Brain pericyte (primary cell): ENCODE measurements around the gene PPP2R5D.

Source experiments
- DNase-seq: peaks from one replicate; pipeline ENCODE4 v3.0.0-alpha.2; 2012; ENCODE audit warnings: low read depth, low spot score

The PPP2R5D gene

DNA sequence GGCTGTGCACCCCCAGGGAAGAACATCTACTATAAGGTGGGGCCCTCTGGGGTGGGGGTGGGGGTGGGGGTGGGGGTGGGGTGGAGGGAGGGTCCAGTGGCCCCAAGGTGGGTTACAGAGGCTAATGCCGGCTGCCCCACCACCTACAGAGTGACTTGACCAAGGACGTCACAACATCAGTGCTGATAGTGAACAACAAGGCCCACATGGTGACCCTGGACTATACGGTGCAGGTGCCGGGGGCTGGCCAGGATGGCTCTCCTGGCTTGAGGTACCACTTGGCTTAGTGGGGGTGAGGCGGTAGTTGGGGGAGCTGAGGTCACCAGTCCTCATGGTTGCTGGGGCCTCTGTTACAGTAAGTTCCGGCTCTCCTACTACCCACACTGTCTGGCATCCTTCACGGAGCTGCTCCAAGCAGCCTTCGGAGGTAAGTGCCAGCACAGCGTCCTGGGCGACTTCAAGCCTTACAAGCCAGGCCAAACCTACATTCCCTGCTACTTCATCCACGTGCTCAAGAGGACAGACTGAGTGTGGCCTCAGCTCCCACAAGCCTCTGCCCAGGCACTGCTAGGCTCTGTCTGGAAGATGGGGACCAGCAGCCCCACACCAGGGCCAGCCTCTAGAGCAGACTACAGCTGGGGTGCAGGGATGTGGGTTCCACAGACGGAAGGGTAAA, 21.1 kb upstream of the PPP2R5D start:
- DNase-seq, result no peak

DNA sequence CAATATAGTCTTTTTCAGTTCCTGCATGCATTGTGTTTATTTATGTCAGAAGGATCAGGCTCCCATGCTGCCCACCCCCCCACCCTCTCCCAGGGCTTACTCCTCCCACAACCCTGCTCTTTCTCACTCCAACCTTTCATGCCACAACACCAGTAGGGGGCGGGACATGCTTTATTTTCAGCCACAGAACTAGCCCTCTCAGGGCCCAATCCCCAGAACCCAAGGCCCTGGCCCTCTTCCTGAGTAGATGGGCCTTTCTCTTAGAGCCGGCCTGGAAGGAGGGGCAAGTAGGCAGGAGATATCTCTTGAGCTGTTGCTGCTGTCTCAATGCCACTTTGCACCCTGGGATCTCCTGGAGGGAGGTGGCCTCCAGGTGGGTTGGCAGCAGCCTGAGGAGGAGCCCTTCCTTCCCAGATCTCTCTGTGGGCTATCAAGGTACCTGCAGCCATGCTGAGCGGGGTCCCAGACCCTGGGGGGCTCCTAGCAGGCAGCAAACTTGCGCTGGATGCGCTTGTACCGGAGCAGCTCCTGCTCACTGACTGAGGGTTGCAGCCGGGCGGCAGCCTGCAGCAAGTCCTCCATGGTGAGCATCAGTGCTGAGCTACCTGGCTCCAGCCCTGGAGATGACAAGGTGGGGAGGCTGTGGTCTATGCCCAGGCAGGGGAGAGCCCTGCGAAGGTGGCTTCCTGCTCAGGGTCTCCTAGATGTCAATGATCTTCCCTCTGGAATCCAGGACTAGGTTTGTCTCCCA, 20.3 kb upstream of the PPP2R5D start:
- DNase-seq, result no peak

DNA sequence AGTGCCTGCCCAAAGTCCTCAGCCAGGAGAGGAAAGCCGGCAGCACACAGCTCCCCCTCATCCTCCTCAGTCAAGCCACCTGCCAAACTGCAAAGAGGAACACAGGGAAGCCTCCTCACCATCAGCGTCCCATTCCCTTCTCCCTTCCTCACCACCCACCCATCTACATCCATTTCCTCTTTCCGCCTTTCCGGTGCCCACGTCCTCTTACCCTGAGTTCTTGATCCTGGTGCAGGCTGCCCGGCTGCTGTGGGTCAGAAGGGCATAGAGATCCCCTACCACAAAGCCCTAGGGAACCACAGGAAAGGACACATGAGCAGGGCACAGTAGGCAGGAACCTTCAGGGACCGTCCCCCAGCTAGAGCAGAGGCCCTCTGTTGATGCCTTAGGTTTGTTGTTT, 17.8 kb upstream of the PPP2R5D start:
- no peak for DNase-seq

DNA sequence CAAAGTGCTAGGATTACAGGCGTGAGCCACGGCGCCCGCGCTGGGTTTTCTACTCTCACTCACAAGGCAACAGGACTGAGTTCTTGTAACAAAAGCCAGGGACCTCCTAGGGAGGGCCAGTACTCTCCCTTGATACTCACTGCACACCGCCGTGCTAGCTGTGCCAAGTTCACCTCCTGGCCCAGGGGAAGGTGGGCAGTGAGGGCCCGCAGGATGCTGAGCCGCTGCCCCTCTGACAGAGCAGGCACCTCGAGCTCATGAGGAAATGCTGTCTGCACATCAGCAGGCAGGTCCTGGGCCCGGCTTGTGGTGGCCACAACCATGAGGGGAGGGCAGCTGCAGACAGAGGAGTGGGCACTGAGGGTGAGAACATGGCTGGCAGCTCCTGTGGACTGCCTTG, 17.1 kb upstream of the PPP2R5D start:
- no peak for DNase-seq

DNA sequence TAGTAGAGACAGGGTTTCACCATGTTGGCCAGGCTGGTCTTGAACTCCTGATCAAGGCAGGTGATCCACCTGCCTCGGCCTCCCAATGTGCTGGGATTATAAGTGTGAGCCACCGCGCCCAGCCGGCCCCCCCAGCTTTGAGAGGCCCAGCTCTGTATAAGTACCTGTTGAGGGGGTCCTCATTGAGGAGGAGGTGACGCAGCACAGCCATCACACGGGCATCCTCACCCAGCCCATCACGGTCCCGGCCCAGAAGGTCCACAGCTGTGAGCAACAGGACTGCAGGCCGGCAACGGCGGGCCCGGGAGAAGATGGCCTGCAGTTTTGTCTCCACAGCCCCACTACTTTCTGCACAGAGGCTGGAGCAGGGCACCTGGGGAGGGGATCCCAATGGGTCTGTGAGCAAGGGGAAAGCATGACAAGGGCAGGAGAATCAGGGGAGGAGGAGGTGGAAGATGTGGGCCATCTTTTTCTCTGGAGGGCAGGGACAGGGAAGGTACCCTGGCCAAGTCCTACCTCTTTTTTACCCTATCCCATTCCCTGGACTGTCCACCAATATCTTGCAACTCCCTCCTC, 16.2 kb upstream of the PPP2R5D start:
- DNase-seq, result no peak

DNA sequence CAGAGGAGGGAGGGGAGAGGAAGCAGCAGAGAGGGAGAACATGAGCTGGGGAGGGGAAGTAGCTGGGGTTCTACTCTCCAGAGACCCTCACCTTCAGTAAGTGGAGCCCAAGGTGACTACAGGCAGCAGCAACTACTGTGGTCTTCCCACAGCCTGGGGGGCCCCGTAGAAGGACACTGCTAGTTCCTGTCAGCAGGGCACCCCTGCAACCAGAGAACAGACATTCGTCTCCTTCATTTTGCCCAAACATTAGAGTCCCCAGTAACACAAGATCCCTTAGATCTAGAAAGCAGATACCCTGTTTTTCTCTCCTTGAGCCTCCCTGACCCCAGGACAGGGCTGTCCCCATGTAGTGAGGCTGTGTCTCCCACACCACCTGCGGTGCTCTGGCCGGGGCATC, 15.6 kb upstream of the PPP2R5D start:
- DNase-seq, result no peak

DNA sequence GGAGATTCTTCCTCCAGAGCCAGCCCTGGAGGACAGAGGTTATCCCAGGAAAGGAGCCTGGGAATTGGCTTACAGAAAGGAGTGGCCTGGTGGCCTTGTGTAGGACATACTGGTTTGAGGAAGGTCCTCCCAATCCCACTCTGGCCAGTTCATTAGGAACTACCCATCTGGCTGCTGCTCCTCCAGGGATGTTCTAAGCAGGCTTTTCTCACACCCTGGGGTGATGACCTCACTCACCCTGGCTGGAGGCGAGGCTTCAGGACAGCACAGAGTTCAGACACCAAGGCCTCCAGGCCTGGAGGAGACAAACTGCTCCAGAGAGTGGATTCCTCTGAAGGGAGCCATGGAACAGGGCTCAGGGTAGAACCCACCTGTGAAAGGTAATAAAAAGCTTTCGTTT, 14.9 kb upstream of the PPP2R5D start:
- DNase-seq, result no peak

DNA sequence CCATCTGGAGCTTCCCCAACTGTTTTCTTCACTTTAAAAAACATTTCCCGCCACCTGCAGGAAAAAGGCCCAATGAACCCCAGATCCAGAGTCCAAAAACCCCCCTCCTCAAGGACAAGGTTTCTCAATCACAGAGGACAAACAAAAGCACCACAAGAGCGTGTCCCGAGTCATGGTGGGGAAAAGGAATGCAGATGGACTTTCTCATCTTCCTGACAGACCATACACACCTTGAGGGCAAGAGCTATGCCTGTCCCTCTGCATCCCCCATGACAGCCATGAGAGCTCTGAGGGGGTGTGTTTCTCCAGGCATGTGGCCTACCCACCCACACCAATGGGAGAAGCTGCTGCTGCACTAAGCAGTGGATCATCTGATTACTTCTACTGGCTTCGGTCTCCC, 14.4 kb upstream of the PPP2R5D start:
- DNase-seq, result no peak

DNA sequence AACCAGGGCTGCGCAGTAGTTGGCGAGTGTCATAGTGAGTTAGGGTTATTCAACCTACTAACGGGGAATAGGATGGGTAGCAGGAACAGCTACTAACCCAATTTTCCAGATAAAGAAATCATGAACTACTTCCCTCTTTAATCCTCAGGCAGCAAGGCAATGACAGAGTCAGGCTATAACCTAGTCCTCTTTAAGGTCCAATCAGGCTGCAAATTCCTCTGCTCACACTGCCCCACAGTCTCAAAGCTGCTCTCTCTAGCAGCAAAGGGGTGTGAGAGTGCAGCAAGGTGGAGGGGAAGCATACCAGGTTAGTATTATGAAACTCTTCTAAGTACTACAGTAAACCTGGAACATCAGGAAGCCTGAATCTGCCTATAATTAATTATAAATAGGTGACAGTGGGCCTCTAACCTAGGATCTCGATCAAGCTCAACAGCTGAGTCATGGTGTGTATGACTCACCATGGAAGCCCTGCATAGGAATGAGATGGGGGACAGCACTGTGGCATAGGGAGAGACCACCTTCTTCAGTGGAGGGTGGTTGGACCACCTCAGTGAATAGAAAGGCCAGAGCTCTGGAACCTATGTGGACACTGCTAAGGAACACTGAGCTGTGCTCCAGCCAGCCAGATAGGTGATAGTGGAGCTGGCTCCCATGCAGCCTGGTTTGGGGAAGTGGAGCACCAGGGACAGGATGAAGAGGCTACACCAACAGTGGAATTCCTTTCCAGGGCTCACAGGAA, 13.3 kb upstream of the PPP2R5D start:
- DNase-seq, result no peak

DNA sequence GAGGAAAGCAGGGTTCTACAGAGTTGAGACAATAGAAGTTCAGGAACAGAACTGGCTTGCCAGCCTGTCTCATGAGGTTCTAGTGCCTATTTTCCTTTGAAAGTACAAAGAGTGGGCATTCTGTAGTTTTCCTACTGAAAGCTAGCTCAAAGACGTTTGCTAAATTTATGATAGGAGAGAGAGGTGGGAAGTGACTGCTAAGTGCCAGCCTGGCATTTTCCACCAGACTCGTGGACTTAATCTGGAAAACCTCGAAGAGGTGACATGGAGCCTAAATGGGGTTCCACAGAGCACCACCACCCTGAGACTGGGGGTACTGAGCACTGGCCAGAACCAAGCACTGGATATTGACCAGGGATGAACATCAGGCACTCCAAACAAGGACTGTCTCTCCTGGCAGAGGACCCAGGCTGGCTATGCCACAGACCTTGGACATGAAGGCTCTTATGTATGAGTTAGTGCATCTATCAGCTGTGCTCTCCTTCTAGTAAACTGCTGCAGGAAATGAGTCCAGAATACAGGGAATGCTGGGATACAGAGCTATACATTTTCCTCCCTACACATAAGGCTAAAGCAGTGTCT, 12.5 kb upstream of the PPP2R5D start:
- DNase-seq, result no peak

DNA sequence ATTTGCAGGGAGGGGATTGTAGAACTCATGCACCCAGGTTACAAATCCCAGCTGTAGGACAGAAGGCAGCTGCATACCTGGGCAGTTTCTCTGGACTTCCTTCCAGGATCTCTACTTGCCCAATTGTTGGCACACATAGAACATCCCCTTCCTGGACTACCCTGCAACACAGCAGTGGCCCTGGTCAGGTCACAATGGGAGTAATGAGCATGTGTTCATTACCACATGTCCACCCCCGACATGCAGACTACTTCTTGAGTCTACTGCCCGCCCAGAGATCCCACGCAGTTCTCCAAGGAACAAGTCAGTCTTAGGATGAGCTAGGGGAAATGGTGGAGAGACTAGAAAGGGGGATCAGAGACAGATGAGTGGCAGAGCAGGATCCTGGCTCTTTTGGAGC, 10.4 kb upstream of the PPP2R5D start:
- no peak for DNase-seq

DNA sequence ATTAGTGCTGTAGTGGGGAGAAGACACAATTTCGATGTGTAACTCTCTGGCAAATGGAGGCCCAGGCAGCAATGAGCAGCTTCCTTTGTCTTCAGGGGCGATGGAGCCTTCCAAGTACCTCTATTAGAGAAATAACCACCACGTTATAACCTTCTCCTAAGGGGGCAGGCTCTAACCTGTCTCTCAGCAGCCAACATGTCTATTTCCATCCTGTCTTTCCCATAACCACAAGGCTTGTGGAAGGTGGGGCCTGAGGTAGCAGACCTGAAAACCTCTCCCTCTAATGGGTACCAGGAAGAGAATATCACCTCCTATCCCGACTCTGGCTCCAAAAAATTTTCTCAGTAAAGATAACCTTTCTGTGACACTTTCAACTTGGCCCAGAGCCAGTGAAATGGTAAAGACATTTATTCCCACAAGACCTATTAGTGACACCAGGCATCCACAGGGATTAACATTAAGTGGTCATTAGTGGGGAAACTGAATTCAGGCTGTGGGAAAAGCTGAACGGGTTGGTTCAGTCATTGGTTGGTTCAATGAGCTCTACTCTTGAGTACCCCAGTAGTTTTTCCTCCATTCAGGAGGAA, 9.4 kb upstream of the PPP2R5D start:
- DNase-seq, result no peak

DNA sequence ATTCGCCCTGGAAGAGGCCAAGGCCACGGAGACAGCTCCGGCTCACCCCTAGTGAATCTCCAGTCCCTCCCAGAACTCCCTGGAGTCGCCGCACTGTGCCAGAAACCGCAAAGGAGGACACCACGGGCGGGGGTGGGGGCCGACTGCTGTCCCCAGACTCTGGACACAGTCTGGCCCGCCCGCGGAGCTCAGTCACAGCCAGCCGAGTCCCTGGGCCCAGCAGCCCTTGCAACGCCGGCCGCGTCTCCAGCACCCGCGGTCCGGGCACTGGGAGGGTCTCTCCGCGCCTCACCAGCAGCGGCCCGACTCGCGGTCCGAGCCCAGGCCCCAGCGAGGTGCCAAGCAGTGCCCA, 5.9 kb upstream of the PPP2R5D start:
- DNase-seq, result no peak

DNA sequence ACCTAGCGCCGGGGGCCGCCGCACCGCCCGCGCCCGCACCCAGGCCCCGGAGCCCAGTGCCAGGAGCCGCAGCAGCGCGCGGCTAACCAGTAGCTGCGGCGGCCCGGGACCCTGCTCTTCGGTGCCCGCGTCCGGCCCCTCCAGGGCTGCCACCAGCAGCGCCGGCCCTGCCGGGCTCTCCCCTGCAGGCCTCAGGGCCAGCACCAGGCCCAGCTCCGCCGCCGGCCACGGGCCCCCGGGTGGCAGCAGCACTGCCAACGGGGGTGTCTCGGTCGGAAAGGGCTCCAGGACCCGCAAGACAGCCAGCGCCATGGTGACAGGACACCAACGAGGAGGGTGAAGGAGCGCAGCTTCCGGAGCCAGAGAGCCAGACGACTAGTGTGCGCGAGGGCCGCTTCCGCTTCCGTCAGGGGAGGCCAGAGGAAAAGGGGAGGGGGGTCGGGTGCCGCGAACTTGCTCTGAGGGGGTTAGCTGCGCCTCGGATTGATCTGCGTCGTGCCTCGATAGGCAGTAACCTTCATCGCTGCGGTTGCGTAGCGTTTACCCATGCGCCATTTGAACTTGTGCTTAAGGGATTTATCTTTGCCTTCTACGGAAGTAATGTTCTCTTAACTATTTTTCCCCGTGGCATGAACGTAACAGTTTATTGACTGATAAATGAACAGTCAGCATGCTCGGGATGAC, 5.4 kb upstream of the PPP2R5D start, which contains the start of gene PEX6:
TSS of gene PEX6 (minus strand) at position 343 of the 684 bp plus-strand sequence. CDS start at position 312, 31 bp downstream.
- peak; percentile 58 for DNase-seq

DNA sequence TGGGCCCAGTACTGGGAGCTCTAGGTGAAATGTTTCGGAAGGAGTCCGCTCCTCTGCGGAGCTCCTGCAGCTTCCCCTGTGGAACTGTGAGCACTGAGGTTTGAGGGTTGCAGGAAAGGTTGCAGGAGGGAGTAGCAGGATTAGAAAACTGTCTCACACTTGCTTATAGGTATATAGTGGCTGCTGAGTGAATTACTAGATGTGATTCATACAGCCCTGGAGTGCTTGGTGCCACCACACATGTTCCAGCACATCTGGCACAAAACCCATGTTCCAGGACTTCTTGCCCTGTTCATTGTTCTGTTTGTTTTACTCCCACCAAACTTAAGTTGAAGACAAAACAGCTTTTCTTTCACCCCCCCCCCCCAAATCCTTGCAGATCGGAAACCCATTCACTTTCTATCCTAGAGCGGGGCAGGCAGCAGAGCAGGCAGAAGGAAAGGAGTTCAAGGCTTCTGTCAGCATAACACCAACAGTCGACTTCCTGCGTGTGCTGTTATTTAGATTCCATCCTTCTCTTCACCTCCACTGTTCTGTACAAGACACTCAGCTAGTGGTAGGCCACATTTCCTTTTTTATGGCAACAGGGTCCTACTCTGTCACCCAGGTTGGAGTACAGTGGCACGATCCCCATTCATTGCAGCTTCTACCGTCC, 4.7 kb upstream of the PPP2R5D start:
- no peak for DNase-seq

DNA sequence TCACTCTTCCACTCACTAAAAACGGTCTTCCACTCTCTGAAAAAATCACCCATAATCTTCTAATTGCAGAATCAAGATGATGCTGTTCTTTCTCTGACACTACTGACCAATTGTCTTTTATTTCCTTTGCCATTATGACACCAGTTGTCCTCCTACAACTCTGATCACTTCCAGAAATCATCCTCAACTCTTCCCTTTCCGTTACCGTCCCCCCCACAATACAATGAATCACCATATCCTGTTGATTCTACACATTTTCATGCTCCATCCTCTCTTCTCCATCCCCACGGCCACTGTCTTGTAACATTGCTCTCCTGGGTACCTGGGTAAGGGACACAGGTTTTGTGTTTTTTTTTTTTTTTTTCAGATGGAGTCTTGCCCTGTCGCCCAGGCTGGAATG, 2.5 kb upstream of the PPP2R5D start:
- DNase-seq, result no peak

DNA sequence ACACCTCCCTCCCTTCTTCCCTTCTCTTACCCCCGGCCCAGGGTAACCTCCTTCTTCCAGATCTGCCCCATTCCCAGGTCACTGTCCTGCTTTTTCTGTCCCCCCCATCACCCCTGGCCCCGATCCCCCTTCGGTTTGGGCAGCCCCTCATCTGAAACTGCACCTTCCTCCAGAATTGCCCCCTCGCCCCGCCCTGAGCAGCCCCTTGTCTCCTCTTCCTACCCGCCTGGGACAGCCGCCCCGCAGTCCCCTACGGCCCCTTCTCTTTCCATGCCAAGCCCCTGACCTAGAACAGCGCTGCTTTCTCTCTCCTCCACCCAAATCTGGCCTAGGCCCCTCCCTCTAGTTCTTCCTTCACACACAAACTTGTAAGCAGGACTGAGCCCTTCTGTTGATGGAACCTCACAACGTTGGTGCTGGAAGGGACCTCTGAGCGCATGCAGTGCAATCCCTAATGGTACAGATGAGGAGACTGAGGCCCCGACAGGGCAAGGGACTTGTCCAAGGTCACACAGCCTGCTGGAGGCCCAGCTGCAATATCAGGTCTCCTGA, 630 bp downstream of the PPP2R5D start:
- no peak for DNase-seq

DNA sequence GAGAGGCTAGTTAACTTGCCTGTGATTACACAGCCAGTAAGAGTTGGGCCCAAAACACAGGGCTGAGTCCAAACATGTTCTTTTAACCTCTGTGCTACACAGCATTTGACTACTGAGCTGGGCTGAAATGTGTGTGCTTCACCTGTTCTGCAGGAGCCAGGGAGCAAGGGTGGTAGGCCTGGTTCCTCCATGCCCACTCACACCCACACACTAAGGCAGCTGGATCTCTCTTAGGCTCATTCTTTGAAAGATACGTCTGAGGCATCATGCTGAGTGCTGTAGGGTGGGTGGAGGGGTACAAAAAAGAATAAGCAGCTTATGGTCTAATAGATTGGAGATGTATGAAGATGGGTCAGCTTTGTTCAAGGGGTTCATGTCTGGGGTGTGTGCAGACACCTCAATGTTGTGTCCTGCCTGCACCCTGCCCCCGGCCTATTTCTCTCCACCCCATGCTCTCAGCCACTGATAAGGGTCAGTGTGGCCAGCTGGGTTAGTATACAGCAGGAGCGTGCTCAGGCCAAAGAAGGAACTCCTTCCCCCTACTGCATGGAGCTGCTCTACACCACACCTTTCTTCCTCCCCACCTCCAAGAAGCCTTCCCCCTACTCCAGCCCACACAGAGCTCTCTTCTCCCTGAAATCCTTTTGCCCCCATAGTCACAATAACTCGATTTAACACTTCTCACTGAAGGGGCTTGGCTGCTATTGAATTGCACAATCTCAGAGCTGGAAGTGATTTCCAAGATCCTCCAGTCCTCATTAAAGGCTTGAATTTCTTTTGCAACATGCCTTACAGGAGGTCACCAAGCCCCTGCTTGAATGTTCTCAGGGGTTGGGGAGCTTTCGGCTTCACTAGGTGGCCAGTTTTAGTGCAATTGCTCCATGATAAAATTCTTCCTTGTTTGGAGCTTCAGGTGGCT, 3.4 kb downstream of the PPP2R5D start:
- DNase-seq, result no peak

DNA sequence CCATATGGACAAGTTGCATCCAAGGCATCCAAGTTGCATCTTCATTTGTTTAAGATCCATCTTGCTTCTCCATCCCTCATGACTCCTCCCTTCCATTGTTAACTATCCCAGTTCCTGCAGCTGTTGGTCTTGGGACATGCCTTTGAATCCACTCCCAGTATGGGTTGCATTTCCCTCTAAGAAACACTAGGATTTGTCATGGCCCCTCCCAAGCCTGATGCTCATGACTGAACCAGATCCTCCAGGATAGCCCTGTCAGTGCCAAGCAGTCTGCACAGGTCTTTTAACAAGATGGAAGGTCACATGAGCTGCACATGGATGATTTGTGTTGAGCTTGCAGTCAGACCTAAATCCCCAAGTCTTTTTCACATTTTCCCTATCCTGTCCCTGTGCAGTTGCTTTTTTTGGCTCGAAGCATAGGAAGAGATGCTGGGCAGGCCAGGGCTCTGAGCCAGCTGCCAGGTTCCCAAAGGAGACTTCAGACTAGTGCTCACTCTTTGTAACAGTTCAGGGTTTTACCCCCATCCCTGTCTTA, 4.2 kb downstream of the PPP2R5D start:
- no peak for DNase-seq
